ENCODE measurements around the gene P4HTM.

GRCh38 chr3:49022688-49023171 is 32.7 kb downstream of the P4HTM start:
- TF ChIP-seq BHLHE40 (IDR thresholded peaks at IDR 0.05; ENCODE audit: low read depth, low read length) (no peak), CTCF (conservative IDR thresholded peaks at IDR 0.05; ENCODE audit: low read depth, low read length) (no peak), RAD21 (IDR thresholded peaks at IDR 0.05; ENCODE audit: low read length) (no peak)

All from IMR-90 (cell line).